HG02610 (cell line): Measurements from ENCODE around the gene KLHDC3.

ENCODE experiments used
- ATAC-seq: cut with Tn5 transposase; IDR thresholded peaks from one replicate; pipeline ENCODE4 v1.9.1; 2021; ENCODE audit warnings: mild to moderate bottlenecking, moderate library complexity; ENCODE audit not compliant: unreplicated experiment

KLHDC3 gene

DNA sequence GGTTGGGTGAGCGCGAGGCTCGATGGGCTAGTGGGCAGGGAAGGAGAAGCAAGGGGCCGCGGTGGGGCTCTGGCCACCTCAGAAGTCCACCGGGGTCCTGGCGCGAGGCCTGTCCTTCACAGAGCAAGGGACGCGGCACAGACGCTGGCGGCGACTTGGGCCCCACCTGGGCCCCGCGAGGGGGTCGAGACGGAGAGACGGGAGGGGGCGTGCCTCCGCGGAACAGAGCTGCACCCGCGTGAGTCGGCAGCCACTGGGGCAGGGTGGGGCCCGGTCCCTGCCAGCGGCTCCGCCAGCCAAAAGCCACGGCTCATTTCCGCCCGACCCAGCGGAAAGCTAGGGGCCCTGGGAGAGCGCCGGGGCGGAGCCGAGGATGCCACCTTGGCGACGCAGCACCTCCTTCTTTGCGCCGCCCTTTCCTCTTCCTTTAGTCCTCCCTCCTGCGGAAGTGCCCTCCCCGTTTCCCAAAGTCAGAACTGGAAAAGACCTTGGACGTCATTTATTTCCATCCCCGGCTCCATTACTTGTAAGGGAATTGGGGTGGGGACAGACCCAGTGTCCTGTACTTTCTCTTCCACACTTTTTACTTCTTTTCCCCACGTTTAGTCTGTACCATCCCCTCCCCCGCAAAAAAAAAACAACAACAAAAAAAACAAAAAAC lies 39.6 kb downstream of the KLHDC3 start, which contains the start of gene CUL7:
CUL7 (minus strand) TSS at position 307 of the 661 bp plus-strand sequence. CDS start 1,063 bp downstream, outside the sequence.
- ATAC-seq: peak; percentile 90

- no peak for ATAC-seq
Measured at GRCh38 chr6:43054206-43054943, 40.3 kb downstream of the KLHDC3 start.

DNA sequence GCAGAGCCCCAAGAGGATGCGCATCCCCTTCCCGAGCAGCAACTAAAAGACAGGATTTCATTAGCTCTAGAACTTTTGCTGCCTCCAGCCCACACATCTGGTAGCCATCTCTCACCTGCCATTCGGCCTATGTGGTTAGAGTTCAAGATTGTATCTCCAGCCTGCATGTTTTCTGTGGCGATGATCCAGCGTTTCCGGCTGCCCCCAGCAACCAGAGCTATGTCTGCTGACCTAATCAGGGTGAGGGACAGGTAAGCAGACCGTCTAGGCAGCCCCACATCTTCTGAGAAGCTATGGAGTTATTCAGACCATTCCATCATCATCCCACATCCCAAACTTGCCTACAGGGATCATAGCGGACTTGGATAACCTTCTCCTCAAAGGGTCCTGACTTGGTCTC lies 41.9 kb downstream of the KLHDC3 start:
- no peak for ATAC-seq

- ATAC-seq: no peak
Measured at GRCh38 chr6:43058531-43058930, 44.5 kb downstream of the KLHDC3 start.

DNA sequence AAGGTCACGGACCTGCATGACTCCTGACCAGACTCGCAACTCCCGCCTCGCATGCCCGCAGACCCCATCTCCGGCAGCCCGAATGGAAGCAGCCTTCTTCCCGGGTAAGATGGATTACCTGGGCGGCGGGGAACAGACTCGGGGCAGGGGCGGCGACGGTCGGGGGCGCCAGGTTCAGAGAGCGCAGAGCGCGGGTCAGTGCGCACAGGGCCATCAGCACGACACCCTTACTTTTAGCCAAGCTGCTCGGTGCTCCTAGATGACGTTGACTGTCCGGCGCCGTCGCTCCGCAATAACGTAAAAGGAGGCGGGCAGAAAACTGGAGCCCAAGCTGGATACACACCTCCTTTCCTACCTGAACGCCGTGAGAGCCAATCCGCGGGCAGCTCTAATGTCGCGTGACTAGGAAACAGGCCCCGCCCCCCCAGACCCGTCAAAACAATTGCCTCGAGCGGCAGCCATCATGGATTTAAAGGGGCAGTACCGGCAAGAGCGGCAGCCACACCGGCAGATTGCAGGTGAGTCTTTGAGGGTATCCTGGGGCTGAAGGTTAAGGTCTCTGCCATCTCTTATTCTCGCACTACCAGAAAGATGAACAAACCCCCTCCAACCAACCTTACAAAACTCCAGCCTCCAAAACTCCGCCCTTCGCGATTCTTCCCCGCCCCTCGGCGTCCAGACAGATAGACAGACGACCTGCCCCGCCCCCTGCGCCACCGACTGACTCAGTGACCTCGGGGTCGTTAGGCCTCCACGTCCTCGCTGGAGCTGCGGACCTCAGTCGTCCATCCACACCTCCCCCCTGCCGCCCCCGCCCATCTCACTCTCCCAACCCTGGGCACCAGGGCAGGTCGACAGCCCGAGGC lies 45.4 kb downstream of the KLHDC3 start, which contains the start of the genes KLC4 and MRPL2:
KLC4 (plus strand) TSS at position 464 of the 866 bp plus-strand sequence. CDS start 1,705 bp downstream, outside the sequence.
MRPL2 (minus strand) TSS at position 267 of the 866 bp plus-strand sequence; CDS start at position 214, 53 bp downstream.
- ATAC-seq: peak; percentile 85

DNA sequence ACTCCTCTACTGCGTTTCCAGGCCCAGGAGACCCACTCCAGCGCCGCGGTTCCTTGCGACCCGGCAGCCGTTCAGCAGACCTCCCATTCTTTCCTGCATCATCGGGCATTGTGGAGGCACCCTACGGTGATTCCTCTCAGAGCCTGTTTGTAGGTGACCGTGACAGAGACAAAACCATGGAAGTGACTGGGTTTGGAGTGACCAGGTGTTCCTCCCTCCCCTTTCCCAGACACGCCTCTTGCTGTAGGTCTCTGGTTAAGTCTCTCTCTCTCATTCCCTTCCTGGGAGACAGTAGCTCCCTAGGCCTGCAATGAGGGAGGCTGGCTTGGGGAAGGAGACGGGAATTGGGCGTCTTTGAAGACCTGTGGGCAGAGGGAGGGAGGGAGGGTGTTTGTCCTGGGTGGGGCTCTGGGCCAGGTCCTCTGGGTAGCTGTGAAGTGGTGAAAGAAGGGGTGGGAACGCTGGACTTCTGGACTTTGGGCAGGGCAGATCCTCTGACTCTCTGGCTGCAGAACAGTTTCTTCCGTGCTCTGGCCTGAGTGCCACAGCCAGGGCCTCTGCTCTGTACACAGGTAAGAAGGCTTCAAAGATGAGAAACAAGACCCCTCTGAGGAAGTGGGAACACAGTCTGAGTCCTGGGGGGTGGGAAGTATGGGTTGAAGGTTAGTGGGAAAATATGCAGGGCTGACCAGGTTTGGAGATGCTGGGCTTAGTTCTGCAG lies 46.1 kb downstream of the KLHDC3 start:
- ATAC-seq: no peak

- ATAC-seq: no peak
Measured at GRCh38 chr6:43060755-43061633, 46.9 kb downstream of the KLHDC3 start.

- ATAC-seq: no peak
Measured at GRCh38 chr6:43061861-43062260, 47.8 kb downstream of the KLHDC3 start.

GRCh38 chr6:43062818-43063217 lies 48.8 kb downstream of the KLHDC3 start:
- no peak for ATAC-seq

GRCh38 chr6:43070028-43070632 lies 56.1 kb downstream of the KLHDC3 start:
- no peak for ATAC-seq
